Kidney glomerular epithelial cell (primary cell): Measurements from ENCODE around the gene BTBD1.
"Not testable (repeated sequence)": the region's sequence is repeated elsewhere in the genome, so short reads cannot be mapped to it uniquely, and the experiment has no call there.

ENCODE experiments used
- DNase-seq: peaks from one replicate; lab custom pipeline; 2025; lab: John Stamatoyannopoulos, UW

BTBD1 gene

DNA sequence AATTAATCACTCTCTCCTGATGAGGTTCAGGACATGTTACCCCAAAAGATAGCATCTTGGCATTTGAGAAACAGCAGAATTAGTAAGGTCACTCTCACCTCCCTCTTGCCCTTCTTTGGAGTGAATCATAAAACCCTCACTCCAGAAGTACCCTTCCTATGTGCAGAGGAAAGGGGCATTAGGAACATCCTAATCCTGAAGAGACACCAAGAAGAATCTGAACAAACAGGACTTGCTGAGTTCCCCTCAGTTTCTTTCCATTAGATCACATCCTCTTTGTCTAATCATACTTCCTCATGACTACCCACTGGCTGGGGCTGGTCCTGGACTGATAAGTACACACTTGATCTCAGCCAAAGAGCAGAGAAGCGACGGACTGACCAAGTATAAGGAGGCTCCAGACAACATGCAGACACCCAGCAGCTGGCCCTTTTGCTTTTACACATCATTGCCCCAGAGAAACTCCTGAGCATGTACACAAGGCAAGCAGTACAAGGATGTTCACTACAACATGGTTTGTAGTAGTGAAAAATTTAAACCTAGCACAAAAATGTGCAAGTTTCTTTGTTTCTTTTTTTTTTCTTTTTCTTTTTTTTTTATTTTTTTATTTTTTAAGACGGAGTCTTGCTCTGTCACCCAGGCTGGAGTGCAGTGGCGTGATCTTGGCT, 25.4 kb upstream of the BTBD1 start:
- no peak for DNase-seq

DNA sequence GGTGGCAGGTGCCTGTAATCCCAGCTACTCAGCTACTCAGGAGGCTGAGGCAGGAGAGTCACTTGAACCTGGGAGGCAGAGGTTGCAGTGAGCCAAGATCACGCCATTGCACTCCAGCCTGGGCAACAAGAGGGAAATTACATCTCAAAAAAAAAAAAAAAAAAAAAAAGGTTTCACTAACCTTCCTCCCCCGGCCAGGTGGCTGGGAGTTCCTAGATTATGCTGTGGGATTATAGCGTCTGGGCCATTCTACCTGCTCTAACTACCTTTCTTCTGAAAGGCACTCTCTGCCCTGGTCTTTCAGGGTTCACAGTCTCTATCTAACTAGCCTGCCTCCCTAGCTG, 24.9 kb upstream of the BTBD1 start:
- DNase-seq: not testable (repeated sequence)

DNA sequence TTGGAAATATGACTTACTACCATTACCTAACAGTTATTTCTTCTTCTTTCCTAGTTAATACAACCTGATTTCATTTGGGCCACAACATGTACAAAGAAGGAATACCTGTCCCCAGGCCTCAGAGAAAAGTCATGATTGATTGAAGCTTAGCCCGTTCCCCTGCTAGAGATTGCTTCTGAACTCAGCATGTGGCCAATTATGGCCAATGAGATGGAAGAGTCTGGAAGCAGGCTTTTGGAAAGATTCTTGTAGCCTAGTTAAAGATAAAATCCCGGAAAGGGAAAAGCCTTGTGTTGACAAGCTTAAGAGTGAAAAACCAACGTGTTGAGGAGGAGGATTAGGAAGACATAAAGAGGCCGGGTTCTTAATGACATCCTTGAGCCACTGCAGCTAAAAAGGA, 23.4 kb upstream of the BTBD1 start:
- no peak for DNase-seq

DNA sequence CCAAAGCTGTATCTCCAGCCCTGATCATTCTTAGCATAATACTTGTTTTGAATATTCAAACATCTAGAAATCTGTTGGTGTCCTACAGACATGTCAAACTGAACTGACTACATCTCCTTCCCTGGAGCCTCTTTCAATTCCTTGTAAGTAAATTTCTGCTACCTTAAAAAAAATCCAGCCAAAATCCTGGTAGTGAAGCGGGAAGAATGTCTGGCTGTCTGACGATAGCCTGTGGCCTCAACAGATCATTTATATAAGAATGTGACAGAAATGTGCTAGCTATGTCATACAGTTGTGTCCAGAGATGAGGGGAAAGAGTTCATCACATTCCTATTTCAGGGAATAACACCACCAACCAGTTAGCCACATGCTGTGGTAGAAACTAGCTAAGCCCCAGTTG, 21.8 kb upstream of the BTBD1 start:
- no peak for DNase-seq

DNA sequence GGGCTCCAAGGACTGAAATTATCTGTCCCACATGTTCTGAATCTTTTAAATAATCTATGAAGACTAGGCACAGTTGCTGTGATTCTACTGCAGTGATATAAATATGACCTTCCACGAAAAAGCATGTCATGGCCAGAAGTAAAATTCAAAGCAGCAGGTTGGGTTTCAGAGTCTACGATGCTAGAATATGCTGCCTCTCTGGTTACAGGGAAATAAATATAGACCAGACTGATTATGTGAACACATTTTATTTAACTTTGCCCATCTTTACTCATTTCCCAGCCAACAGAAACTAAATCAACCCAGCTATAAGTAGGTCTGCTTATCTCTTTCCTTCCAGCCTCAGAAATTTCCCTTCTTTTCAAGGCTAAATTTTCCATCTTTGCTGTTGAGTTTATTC, 20.5 kb upstream of the BTBD1 start:
- no peak for DNase-seq

DNA sequence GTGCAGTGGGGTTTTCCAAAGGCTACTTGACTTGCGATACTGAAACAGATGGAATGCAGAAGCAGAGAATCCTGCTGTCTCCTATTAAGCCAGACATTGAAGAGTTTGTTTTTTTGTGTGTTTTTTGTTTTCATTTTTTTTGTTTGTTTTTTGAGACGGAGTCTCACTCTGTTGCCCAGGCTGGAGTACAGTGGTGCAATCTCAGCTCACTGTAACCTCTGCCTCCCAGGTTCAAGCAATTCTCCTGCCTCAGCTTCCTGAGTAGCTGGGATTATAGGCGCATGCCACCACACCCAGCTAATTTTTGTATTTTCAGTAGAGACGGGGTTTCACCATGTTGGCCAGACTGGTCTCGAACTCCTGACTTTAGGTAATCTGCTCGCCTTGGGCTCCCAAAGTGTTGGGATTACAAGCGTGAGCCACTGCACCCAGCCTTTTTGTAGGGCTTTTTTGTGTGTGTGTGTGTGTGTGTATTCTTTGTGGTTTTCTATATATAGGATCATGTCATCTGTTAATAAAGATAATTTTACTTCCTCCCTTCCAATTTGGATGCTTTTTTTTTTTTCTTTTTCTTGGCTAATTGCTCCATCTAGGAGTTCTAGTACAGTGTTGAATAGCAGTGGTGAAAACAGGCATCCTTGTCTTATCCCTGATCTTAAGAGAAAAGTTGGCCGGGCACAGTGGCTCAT, 19.0 kb upstream of the BTBD1 start:
- DNase-seq: not testable (repeated sequence)

DNA sequence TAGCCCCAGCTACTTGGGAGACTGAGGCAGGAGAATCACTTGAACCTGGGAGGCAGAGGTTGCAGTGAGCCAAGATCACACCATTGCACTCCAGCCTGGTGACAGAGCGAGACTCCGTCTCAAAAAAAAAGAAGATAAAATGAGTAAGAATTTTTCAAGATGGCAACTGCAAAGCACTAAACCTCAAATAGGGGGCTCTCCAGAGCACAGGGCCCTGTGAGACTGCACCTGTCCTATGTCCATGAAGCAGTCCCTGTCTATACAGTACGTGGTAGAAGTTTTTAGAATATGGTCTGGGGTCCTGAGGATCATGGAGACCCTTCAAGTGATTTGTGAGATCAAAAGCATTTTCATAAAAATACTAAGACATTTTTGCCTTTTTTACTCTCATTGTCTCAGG, 18.4 kb upstream of the BTBD1 start:
- DNase-seq: not testable (repeated sequence)

DNA sequence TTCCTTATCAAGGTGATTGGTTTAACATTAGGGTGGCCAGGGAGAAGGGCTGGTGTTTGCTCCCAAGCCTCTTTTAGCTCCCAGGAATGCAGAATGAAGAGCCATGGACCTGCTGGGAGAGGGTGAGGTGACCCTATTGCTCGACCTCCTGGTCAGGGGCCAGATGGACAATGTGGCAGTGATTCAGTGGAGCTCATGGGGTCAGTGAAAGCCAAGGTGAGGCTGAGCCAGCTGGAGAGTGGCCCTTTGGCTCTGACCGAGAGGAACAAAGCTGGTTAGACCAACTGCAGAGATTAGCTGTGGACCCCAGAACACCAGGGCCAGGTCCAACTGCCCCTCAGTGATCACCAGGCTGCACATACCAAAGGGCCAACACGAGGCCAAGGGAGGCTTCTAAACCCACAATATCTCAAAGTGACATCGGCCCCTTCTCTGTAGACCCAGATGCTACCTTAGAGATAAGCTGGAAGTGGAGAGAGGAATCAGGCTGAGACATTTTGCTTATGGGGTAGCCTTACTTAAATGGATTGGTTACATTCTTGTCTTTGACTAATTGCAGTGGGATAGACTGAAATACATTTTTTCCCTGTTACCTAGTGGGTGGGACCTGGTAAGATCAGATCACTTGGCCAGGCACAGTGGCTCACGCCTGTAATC, 15.8 kb upstream of the BTBD1 start:
- DNase-seq: no peak

DNA sequence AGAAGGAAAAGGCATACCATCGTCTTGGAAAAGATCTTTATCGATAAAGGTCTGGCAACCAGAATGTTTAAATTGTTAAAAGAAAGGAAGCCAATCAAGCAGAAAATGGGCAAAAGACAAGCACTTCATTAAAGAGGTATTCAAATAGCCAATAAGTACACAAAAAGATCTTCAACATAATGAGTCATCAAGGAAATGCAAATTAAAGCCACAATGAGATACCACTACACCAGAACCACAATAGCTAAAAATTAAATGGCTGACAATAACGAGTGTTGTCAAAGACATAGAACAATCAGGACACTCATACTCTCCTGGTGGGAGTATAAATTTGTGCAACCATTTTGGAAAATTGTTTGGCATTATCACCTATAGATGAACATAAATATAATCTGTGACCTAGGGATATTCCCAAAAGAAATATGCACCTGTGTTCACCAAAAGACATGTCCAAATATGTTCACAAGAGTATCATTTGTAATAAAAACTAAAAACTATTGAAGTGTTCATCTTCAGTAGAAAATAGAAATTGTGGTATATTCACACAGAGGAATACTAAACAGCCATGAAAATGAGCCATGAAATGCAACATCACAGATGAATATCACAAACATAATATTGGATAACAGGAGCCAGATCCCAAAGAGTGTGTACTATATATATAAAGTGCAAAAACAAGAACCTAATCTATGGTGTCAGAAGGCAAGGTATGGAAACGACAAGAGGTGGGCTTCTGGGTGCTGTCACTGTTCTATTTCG, 14.4 kb upstream of the BTBD1 start:
- no peak for DNase-seq

DNA sequence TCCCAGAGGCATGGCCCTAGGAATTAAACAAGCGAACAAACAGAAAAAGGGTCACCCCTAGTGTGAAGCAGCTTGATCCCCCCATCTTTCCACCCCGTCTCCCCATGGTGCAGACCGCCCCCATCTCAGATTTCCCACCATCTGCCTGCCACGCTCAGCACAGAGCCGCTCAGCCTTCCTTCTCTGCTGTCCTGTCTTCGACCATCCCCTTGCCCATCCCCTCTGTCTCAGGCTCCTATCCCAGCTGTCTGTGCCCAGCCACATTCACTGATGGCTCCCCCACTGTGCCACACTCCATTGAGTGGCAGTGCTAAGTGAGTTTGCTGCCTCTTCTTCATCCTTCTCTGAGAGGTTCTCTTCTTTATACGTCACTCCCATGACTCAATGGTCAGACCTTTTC, 11.7 kb upstream of the BTBD1 start:
- DNase-seq: no peak

DNA sequence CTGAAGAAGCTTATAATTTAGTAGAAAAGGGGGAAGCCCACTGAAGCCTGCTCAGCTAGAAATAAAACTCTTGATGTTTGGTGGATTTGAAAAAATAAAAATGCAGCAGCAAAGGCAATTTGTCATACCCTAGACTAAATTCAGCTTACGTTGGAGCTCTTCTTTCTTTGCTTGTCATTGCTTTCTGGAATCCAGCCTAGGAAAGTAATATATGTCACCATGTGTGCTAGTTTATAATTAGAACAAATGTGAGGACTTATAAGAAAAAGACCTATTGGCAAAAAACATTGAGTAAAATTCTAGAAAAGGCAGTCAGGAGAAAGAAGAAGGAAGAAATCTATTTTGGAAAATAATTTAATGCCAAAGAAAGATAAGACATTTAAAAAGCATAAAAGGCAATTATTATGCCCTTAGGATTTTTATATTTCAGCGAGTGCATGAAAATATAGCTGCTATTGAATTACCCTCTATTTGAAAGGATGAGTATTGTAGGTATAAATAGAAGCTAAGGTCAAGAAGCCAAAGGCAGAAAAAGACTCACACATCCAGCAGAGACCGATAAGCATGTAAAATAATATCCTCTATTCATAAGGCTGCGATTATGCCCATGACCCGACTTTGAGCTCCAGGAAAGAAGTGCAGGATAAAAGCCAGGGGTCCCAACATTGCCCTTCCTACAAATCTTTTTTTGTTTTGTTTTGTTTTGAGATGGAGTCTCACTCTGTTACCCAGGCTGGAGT, 10.6 kb upstream of the BTBD1 start:
- no peak for DNase-seq

DNA sequence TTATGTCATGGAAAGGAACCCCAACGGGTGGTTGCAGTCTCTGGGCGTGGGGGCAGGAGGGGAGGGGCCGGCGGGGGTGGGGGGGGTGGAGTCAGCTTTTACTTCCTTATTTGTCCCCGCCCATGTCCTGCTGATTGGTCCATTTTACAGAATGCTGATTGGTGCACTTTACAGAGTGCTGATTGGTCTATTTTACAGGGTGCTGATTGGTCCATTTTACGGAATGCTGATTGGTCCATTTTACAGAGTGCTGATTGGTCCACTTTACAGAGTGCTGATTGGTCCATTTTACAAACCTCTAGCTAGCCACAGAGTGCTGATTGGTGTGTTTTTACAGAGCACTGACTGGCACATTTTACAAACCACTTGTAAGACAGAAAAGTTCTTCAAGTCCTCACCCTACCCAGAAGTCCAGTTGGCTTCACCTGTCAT, 2.2 kb upstream of the BTBD1 start:
- DNase-seq: not testable (repeated sequence)

DNA sequence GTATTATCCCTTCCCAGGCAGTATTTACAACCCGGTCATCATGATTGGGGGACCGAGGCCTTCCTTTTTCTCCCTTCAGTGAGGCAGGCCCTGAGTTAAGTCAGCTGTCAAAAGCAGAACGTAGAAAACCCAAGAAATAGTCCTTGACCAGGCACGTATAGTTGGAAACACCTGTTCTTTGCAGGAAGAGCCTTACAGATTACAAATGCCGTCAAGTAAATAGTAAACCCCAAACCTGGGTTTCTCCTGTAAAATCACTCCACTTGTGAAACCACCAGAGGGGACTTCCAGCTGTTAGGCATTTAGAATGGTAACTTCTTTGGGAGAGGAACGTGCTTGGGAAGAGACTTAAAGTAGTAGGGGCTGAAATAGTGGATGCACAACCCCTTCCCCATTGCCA, 1.0 kb upstream of the BTBD1 start:
- DNase-seq: no peak

DNA sequence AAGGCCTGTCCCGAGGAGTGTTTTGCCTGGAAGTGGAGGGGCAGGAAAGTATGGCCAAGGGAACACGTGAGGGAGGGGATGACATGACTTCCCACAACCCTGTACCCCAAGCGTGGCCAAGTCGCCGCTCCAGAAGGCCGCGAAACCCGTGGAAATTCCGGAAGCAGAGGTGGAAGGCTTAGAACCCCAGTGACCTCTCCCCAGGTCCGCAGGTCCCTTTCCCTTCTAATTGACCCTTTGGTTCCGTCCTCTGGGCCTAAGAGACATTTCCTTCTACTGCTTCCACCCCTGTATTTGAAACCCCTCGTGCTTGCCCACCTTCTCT, 548 bp upstream of the BTBD1 start:
- DNase-seq: no peak

DNA sequence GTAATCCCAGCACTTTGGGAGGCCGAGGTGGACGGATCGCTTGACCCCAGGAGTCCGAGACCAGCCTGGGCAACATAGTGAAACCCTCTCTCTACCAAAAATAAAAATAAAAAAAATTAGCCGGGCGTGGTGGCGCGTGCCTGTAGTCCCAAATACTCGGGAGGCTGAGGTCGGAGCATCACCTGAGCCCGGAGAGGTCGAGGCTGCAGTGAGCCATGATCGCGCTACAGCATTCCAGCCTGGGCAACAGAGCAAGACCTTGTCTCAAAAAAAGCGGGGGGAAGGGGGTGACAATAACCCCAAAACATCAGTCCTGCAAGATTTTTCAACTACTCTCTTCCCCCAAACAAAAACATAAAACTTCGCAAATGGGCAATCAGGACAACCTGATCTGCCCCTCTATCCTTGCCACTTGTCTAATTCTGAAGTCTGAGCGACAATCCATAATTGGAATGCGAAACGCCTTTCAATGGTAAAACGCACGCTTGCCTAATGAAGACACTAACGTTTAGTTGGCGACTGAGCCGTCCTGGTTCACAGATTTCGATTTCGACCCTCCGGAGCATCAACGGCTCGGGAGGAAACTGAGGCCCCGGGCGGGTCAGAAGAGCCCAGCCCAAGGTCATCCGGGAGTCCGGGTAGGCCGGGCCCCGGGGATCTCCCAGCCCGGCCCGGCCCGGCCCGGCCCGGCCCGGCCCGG, 868 bp downstream of the BTBD1 start:
- no peak for DNase-seq

DNA sequence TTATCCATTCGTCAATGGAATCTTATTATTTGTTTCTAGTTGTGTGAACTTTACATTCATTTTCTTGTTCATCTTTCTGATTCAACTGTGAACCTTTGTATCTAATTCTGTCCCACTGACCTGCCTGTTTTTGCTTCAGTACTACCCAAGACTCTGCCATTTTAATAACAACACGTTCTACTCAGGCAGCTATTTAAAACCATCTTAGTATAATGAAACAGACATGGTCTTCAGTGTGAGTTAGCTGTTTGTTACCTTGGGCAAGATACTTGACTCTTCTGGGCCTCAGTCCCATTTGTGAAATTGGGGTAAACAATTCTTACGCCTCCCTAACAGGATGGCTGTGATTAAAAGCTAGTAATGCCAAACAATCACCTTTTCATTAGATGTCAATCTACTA, 1.6 kb downstream of the BTBD1 start:
- DNase-seq: no peak

DNA sequence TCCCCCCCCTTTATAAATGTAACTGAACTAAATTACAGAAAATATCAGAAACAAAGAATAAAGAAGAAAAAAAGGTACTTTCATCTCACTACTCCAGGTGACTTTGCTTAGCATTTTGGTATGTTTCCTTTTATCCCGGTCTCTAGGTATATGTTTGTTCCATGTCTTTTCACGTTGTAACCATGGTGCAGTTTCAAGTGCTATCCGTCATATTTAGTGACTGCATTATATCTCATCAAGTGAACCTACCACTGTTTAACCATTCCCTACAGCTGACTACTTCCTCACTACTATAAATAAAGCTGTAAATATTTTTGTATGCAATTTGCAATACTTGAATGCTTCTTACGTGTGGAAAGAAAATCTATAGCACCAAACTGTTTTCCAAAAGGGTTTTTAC, 2.2 kb downstream of the BTBD1 start:
- peak; percentile 40 for DNase-seq

DNA sequence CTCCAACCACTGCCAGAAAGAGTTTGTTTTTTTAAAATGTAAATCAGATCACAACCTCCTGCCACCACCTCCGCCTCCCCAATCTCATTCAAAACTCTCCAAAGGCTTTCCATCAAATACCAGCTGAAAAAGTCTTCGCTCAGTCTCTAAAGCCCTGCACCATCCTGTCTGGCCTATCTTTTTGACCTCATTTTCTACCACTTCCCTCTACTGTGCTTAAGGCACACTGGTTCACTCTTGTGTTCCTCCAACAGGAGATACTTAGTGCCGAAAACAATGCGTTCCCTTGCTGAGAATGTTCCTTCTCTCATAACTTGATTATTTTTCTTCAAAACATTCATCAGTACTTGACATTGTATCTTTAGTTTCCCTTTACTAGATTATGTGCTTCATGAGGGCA, 3.5 kb downstream of the BTBD1 start:
- DNase-seq: no peak

DNA sequence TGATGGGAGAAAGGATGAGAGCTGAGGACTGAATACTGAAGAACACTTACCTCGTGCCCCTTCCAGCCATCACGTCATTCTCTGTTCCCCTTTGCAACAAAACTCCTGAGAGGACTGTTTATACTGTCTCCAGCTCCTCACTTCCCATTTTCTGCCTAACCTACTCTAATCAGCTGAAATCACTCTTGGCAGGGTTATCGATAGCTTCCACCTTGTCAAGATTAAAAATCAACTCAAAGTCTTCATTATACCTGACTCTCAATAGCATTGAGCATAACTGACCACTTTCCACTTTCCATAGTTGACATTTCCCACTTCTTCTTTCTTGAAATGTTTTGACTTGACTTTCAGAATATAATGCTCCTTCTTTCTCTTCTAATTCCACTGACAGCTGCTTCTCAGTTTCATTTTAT, 4.3 kb downstream of the BTBD1 start:
- no peak for DNase-seq

DNA sequence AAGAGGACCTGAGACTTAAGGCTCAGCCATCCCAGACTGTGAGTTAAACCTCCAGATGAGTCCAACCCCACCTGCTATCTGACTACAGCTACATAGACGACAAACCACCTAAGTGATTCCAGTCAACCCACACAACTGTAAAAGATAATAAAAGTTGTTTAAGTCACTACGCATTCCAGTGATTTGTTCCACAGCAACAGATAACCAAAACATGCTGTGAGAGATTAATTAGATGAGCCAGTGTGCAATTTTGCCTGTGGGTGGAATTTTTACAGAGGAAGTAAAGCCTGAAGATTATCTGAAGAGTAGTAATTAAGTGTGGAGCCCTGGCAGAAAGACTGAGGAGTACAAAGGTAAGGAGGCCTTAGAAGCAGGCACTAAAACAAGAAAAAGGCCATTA, 5.4 kb downstream of the BTBD1 start:
- DNase-seq: peak; percentile 74

DNA sequence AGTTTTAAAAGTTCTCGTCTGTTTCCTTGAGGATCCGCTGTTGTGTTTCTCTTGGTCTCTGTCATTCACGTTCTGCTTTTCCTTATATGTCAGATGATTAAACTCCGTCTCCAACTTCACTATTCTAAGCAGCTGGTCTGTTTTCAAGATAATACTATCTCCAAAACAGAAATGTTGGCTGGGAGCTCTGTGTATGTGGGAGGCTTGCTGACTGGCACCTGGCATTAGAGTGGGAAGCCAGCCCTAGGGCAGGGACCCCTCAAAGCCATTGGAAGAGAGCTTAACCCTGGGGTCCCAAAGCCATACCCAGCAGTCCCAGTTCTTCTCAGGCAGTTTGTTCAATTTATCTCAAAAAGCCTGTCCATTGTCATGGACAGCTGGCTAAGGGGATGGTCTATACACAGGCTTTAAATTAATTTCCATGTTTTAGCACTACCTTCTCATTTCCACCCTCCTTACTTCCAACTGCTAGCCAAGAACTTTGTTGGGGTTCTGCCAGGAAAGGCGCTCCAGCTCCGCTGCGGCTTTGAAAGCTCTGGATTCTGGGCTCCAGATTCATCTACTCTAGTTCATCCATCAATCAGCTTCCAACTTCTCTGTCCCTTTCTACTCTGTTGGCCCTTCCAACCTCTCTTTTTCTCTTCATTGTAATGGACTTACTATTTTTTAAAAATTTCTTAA, 9.2 kb downstream of the BTBD1 start:
- DNase-seq: no peak
